HG02623 (cell line): ENCODE data around the gene PILRA.
"Not testable (repeated sequence)": the region's sequence is repeated elsewhere in the genome, so short reads cannot be mapped to it uniquely, and the experiment has no call there.

Source experiments
- ATAC-seq: cut with Tn5 transposase; IDR thresholded peaks from one replicate; pipeline ENCODE4 v1.9.1; 2021; ENCODE audit warnings: moderate library complexity; ENCODE audit not compliant: unreplicated experiment

Gene PILRA

GRCh38 chr7:100432621-100433275 is 59.5 kb downstream of the PILRA start:
- no peak for ATAC-seq

GRCh38 chr7:100433276-100433591 is 59.9 kb downstream of the PILRA start:
- no peak for ATAC-seq

- no peak for ATAC-seq
Measured at GRCh38 chr7:100433592-100434296, 60.5 kb downstream of the PILRA start.

- ATAC-seq = no peak
Measured at GRCh38 chr7:100434297-100435144, 61.2 kb downstream of the PILRA start.

GRCh38 chr7:100435401-100436304 is 62.4 kb downstream of the PILRA start:
- ATAC-seq = peak; percentile 20

- no peak for ATAC-seq
Measured at GRCh38 chr7:100437150-100438100, 64.1 kb downstream of the PILRA start.

- no peak for ATAC-seq
Measured at GRCh38 chr7:100438172-100438571, 64.9 kb downstream of the PILRA start.

GRCh38 chr7:100438731-100439130 is 65.4 kb downstream of the PILRA start:
- ATAC-seq = not testable (repeated sequence)

GRCh38 chr7:100439244-100439643 is 66.0 kb downstream of the PILRA start:
- ATAC-seq = not testable (repeated sequence)

- ATAC-seq = no peak
Measured at GRCh38 chr7:100441641-100442535, 68.6 kb downstream of the PILRA start.

- ATAC-seq = no peak
Measured at GRCh38 chr7:100443096-100443840, 70.0 kb downstream of the PILRA start.

GRCh38 chr7:100444311-100445278 is 71.3 kb downstream of the PILRA start:
- ATAC-seq = no peak

GRCh38 chr7:100446040-100446439 is 72.8 kb downstream of the PILRA start:
- no peak for ATAC-seq

GRCh38 chr7:100447363-100447762 is 74.1 kb downstream of the PILRA start:
- ATAC-seq = not testable (repeated sequence)

GRCh38 chr7:100449190-100449795 is 76.0 kb downstream of the PILRA start:
- ATAC-seq = no peak
